Chondrocyte (in vitro differentiated cells): ENCODE measurements around the gene LONP2. TPM values are rescaled to one million over a fixed set of nuclear protein-coding genes. Genes with fewer than 3 reads are reported as not detected.

ENCODE experiments used
- DNase-seq: peaks from one replicate; pipeline ENCODE4 v3.0.0; 2021; ENCODE audit warnings: mixed read lengths, low spot score
- H3K27ac Mint-ChIP-seq: one replicate; pipeline ENCODE4 v1.8.0; 2021; ENCODE audit warnings: mild to moderate bottlenecking, moderate library complexity, mixed read lengths; ENCODE audit not compliant: unreplicated experiment
- H3K27me3 Mint-ChIP-seq: 2 replicates; pipeline ENCODE4 v1.8.0; 2021; ENCODE audit warnings: low read depth, mixed read lengths
- H3K36me3 Mint-ChIP-seq: 2 replicates; pipeline ENCODE4 v1.8.0; 2021; ENCODE audit warnings: low read depth, mixed read lengths
- H3K4me1 Mint-ChIP-seq: 2 replicates; pipeline ENCODE4 v1.8.0; 2021; ENCODE audit warnings: low read depth, mild to moderate bottlenecking, mixed read lengths
- H3K4me3 Mint-ChIP-seq: one replicate; pipeline ENCODE4 v1.8.0; 2021; ENCODE audit warnings: mild to moderate bottlenecking, moderate library complexity, mixed read lengths; ENCODE audit not compliant: unreplicated experiment
- H3K9me3 Mint-ChIP-seq: 2 replicates; pipeline ENCODE4 v1.8.0; 2021; ENCODE audit warnings: low read depth, mixed read lengths
- CTCF ChIP-seq: fragments of 200-600 bp; sonication (generic); IDR thresholded peaks from 2 replicates; pipeline ENCODE4 v1.5.0; 2021; ENCODE audit warnings: antibody characterized with exemption, mild to moderate bottlenecking, moderate library complexity
- total RNA-seq: library from RNA; stranded (reverse); gene quantifications from 3 replicates; pipeline ENCODE4 v1.2.1, GENCODE V29; 2021

Gene LONP2
- total RNA-seq, 1 donor from 2014 or later = 53.1 TPM

GRCh38 chr16:48215738-48216137 is 28.4 kb upstream of the LONP2 start:
- H3K4me3 Mint-ChIP-seq = no peak overlapping the region
- no peak for TF ChIP-seq CTCF
- no peaks in the 10 kb centered on the region for H3K4me1 Mint-ChIP-seq
- H3K36me3 Mint-ChIP-seq = no peaks in the 10 kb centered on the region
- H3K27ac Mint-ChIP-seq = no peak overlapping the region
- no peaks in the 10 kb centered on the region for H3K9me3 Mint-ChIP-seq
- no peak for DNase-seq
- peaks cover 12% of the 10 kb centered on the region for H3K27me3 Mint-ChIP-seq

- Mint-ChIP-seq H3K9me3 (no peaks in the 10 kb centered on the region), H3K27me3 (peaks cover 12% of the 10 kb centered on the region)
Observed at GRCh38 chr16:48217708-48218107, 26.4 kb upstream of the LONP2 start.

GRCh38 chr16:48218473-48218872 is 25.6 kb upstream of the LONP2 start:
- Mint-ChIP-seq H3K4me3 (no peak overlapping the region), H3K27me3 (peaks cover 12% of the 10 kb centered on the region), H3K36me3 (peaks cover 1% of the 10 kb centered on the region), H3K9me3 (no peaks in the 10 kb centered on the region), H3K4me1 (no peaks in the 10 kb centered on the region), H3K27ac (no peak overlapping the region)
- no peak for TF ChIP-seq CTCF
- DNase-seq = no peak

More at GRCh38 chr16:48217708-48218107, 26.4 kb upstream of the LONP2 start:
- TF ChIP-seq CTCF = no peak
- Mint-ChIP-seq H3K4me3 (no peak overlapping the region), H3K4me1 (no peaks in the 10 kb centered on the region), H3K27ac (no peak overlapping the region), H3K36me3 (no peaks in the 10 kb centered on the region)
- no peak for DNase-seq

- H3K9me3 Mint-ChIP-seq = no peaks in the 10 kb centered on the region
- peaks cover 4% of the 10 kb centered on the region for H3K27me3 Mint-ChIP-seq
- H3K27ac Mint-ChIP-seq = no peak overlapping the region
- DNase-seq = no peak
- no peak overlapping the region for H3K4me3 Mint-ChIP-seq
- TF ChIP-seq CTCF = no peak
- peaks cover 6% of the 10 kb centered on the region for H3K4me1 Mint-ChIP-seq
- H3K36me3 Mint-ChIP-seq = peaks cover 1% of the 10 kb centered on the region
Observed at GRCh38 chr16:48220891-48221290, 23.2 kb upstream of the LONP2 start.

GRCh38 chr16:48223490-48223889 is 20.6 kb upstream of the LONP2 start:
- DNase-seq = no peak
- Mint-ChIP-seq H3K27ac (no peak overlapping the region), H3K4me1 (peaks cover 6% of the 10 kb centered on the region), H3K27me3 (no peaks in the 10 kb centered on the region), H3K4me3 (no peak overlapping the region), H3K9me3 (no peaks in the 10 kb centered on the region), H3K36me3 (peaks cover 1% of the 10 kb centered on the region)
- TF ChIP-seq CTCF = no peak
